GM23248 (cell line): ENCODE data around the gene EIF2B5.

ENCODE experiments used
- EZH2 ChIP-seq: fragments of 200-600 bp; sonication (generic); IDR thresholded peaks from 2 replicates; pipeline ENCODE4 v1.6.1; 2018; ENCODE audit warnings: antibody characterized with exemption, mild to moderate bottlenecking; ENCODE audit not compliant: insufficient read depth, poor library complexity, severe bottlenecking
- EZH2phosphoT487 ChIP-seq: fragments of 200-600 bp; sonication (generic); IDR thresholded peaks from 2 replicates; pipeline ENCODE4 v1.6.1; 2018; ENCODE audit warnings: antibody characterized with exemption, moderate library complexity, mild to moderate bottlenecking, low read depth; ENCODE audit not compliant: insufficient read depth

DNA sequence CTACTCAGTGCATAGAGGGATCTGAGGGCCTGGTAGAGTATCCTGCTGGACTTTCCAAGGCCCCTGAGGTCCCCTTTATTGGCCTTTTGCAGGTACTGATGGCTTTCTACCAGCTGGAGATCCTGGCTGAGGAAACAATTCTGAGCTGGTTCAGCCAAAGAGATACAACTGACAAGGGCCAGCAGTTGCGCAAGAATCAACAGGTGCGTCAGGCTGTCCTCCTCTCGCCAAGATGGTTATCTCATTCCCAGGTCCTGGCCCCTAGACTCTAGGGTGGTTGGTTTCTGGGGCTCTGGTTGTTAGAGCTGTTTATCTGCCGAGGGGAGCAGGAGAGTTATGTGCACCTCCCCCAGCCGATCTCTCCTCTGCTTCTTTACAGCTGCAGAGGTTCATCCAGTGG lies 9.3 kb downstream of the EIF2B5 start:
- TF ChIP-seq EZH2 (no peak), EZH2phosphoT487 (no peak)
